ENCODE measurements around the gene MB21D2. TPM values are rescaled to one million over a fixed set of nuclear protein-coding genes. Genes with fewer than 3 reads are reported as not detected.

Gene MB21D2
- total RNA-seq, 1 experiment from 2014 or later: 22.5 TPM

- Histone ChIP-seq H3K27me3 (replicated peaks) (no peaks in the 10 kb centered on the region), H3K36me3 (no peaks in the 10 kb centered on the region), H3K9me3 (replicated peaks) (no peaks in the 10 kb centered on the region), H3K4me1 (replicated peaks) (peaks cover 7% of the 10 kb centered on the region), H3K27ac (no peak overlapping the region), H3K4me3 (no peak overlapping the region)
- DNase-seq (ENCODE audit: low read depth in 1 of 2, low spot score in 2 of 2): no peak
Measured at GRCh38 chr3:192841428-192841827, 76.2 kb downstream of the MB21D2 start.

- H3K27me3 ChIP-seq (replicated peaks): no peaks in the 10 kb centered on the region
- H3K9me3 ChIP-seq (replicated peaks): no peaks in the 10 kb centered on the region
- H3K4me1 ChIP-seq (replicated peaks): peaks cover 4% of the 10 kb centered on the region; the same call in 1 of the 2 replicates
- H3K36me3 ChIP-seq: no peaks in the 10 kb centered on the region
- DNase-seq (ENCODE audit: low read depth in 1 of 2, low spot score in 2 of 2): no peak
- H3K27ac ChIP-seq: no peak overlapping the region
- no peak overlapping the region for H3K4me3 ChIP-seq
Measured at GRCh38 chr3:192840143-192840836, 77.4 kb downstream of the MB21D2 start.

DNA sequence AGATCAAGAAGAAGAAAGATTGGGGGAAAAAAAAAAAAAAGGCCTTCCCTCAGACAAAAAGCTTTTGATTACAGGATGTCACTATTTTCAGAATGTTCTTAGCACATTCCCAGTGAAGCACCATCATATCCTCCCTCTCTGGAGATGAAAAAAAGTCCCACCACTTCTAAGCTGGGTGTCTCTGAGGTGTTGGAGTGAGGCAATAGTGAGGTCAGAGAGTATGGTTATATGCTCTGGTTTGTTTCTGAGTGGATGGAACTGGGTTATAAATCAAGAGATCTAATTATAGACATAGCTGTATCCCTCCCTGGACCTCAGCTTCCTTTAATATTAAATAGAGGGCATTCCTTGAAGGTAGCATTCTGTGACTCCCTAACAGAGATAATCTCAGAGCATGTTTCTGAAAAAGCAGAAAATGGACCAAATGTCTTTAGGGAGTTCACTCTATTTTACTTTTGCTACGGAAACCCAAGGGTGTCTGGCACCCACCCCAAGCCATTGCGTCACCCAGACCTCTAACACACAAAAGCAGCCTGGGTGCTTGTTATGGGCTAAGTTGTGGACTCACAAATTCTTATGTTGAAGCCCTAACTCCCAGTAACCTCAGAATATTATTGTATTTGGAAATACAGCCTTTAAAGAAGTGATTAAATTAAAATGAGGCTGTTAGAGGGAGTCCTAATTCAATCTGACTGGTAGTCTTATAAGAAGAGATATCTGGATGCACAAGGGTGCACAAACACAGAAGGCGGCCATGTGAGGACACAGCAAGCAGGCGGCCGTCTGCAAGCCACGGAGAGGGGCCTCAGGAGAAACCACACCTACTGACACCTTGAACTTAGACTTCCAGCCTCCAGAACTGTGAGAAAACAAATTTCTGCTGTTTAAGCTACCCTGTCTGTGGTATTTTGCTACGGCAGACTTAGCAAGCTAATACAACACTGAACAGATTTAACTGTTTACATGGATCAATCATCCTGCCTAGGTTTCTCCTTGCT lies 81.5 kb downstream of the MB21D2 start:
- Histone ChIP-seq H3K36me3 (no peaks in the 10 kb centered on the region), H3K9me3 (replicated peaks) (no peaks in the 10 kb centered on the region), H3K4me1 (replicated peaks) (peaks cover 34% of the 10 kb centered on the region), H3K27ac (no peak overlapping the region), H3K4me3 (no peak overlapping the region), H3K27me3 (replicated peaks) (no peaks in the 10 kb centered on the region)
- no peak for DNase-seq (ENCODE audit: low read depth in 1 of 2, low spot score in 2 of 2)

DNA sequence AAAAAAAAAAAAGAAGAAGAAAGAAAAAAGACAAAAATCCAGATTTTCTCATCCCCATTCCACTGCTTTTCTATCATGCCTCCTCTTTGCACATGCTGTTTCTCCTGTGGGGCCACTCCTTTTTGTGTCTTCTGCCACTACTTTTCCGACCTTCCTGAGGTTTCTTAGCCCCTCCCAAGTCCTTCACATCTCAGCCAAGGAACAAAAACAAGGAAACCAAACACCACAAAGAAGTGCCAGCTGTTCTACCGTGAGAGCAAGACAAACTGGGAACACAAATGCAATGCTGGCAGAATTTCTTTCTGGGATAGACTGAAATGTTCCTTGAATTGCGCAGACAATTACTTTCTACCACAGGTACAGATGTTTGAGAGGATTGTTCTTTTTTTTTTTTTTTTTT lies 83.2 kb downstream of the MB21D2 start:
- no peak overlapping the region for H3K27ac ChIP-seq
- DNase-seq (ENCODE audit: low read depth in 1 of 2, low spot score in 2 of 2): no peak

DNA sequence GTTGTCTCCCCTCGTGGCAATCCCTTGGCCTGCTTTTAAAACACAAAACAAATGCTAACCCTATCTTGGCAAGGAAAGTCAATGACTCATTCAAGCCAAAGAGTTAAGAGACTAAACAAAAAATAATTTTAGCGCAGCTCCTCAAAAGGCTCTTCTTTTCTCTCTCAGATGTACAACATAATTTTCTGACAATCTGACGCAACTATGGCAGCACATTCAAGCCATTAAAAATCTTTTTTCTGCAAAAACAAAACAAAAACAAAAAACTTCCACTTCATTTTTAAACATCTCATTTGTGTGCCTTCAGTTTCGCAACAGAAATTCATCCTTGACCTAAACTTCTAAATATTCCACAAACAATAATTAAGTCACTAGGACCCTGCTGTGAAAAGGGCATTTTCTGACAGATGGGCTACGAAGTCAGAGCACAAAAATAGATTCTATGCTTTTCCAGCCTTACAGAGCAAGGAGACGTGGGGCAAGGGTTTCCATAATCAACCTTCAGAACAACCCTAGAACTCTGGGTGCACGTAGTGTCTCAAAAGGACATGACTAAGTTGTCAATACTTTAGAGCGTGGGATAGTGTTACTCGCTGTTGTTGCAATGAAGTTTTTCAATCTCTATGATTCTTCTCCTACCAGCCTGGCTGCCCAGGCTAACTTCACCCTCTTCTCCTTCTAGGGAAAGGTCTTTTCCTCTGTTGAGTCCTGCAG lies 84.3 kb downstream of the MB21D2 start:
- Histone ChIP-seq H3K36me3 (no peaks in the 10 kb centered on the region), H3K4me1 (replicated peaks) (peaks cover 45% of the 10 kb centered on the region), H3K4me3 (0 out of 2 replicates have a peak overlapping the region, but pooled peaks have one; percentile 2), H3K9me3 (replicated peaks) (no peaks in the 10 kb centered on the region), H3K27ac (peak overlapping the region; percentile 40), H3K27me3 (replicated peaks) (no peaks in the 10 kb centered on the region)
- peak in 1 of 2 experiments; percentile 67 for DNase-seq (ENCODE audit: low read depth in 1 of 2, low spot score in 2 of 2)

More for the DNA sequence above, 83.2 kb downstream of the MB21D2 start:
- no peak overlapping the region for H3K4me3 ChIP-seq
- no peaks in the 10 kb centered on the region for H3K9me3 ChIP-seq (replicated peaks)
- H3K27me3 ChIP-seq (replicated peaks): no peaks in the 10 kb centered on the region
- H3K4me1 ChIP-seq (replicated peaks): peaks cover 45% of the 10 kb centered on the region
- H3K36me3 ChIP-seq: no peaks in the 10 kb centered on the region

DNA sequence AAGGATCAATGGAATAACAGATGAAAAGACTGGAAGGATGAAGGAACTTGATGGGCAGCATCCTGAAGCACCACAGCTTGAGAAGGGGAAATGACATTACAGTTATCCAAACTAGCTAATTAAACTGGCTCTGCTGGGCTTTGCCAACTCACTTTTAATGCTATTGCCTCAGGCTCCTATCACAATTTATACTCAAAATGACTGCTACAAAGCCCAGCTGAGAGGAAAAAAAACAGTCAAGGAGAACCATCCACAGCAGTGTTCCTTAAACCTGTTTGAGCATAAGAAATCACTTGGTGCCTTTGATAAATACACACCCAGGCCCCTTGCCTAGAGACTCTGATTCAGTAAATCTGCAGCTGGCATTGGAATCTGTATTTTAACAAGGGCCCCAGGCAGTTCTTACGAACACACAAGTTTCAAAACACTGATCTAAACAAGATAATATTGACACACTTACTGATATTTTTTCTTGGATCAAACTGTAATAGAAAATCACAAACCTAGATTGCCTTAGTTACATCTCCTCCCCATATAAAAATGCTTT lies 85.8 kb downstream of the MB21D2 start:
- Histone ChIP-seq H3K9me3 (replicated peaks) (no peaks in the 10 kb centered on the region), H3K27ac (peak overlapping the region; percentile 41)
- DNase-seq (ENCODE audit: low read depth in 1 of 2, low spot score in 2 of 2): no peak

DNA sequence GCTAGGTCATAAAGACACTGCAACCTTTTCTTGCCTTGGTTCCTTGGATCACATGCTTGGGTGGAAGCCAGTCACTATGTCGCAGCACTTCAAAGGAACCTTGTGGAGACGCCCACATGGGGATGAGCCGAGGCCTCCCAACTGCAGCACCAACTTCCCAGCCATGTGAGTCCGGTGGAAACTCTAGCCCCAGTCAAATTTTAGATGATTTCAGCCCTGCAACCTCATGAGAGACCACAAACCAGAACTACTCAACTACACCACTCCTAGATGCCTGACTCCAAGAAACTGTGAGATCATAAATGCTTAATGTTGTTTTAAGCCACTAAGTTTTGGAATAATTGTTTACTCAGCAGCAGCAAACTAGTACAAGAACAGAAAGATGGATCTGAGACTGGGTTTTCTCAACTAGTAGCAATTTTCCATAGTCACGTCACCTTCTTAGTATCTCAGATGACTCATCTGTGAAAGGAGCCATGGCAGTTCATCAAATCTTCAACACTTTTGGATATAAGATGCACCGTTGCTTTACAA lies 86.5 kb downstream of the MB21D2 start:
- no peaks in the 10 kb centered on the region for H3K9me3 ChIP-seq (replicated peaks)
- peak overlapping the region; percentile 41 for H3K27ac ChIP-seq
- H3K4me3 ChIP-seq: no peak overlapping the region
- H3K27me3 ChIP-seq (replicated peaks): no peaks in the 10 kb centered on the region
- no peaks in the 10 kb centered on the region for H3K36me3 ChIP-seq
- peak; percentile 60 to 71 for DNase-seq (ENCODE audit: low read depth in 1 of 2, low spot score in 2 of 2)
- H3K4me1 ChIP-seq (replicated peaks): peaks cover 41% of the 10 kb centered on the region

More for the DNA sequence above, 85.8 kb downstream of the MB21D2 start:
- Histone ChIP-seq H3K4me1 (replicated peaks) (peaks cover 41% of the 10 kb centered on the region), H3K27me3 (replicated peaks) (no peaks in the 10 kb centered on the region), H3K36me3 (no peaks in the 10 kb centered on the region), H3K4me3 (no peak overlapping the region)

DNA sequence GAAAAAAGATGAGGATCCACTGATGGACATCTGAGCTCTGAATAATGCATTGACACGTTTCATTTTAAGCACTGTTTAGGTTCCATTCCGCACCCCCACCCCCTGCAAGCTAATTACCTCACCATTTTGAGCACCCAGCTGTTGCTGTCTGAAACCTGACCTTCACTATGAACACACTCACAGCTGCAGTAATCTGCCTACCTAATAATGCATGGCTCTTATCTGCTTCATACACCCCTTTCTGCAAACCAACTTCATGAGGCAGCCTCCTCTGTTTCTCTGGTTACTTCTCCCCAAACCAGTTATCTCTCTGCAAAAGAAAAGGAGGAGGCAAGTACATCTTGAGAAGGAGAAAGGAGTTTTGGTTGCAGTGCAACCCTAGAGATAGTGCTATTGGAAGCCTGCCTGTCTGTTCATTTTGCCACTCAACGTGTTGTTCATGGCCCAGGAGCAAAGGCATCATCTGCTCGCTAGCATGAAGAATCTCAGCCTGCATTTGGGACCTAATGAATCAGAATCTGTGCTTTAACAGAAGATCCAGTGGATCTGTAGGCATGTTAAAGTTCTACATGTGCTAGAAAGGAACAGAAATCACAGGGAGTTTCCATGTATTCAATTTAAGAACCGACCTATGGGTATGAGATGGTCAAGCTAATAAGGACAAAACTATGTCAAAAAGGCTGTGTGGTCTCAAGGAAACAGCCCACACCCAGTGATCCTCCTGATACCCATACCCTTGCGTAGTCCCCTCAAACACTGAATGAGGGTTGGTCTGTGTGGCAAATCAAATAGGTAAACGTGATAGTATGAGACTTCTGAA lies 87.2 kb downstream of the MB21D2 start:
- Histone ChIP-seq H3K9me3 (replicated peaks) (no peaks in the 10 kb centered on the region), H3K36me3 (no peaks in the 10 kb centered on the region), H3K4me3 (no peak overlapping the region), H3K27me3 (replicated peaks) (no peaks in the 10 kb centered on the region), H3K4me1 (replicated peaks) (peaks cover 45% of the 10 kb centered on the region), H3K27ac (peak overlapping the region; percentile 41)
- DNase-seq (ENCODE audit: low read depth in 1 of 2, low spot score in 2 of 2): no peak

GRCh38 chr3:192827863-192828594 lies 89.6 kb downstream of the MB21D2 start:
- Histone ChIP-seq H3K27ac (no peak overlapping the region), H3K27me3 (replicated peaks) (no peaks in the 10 kb centered on the region), H3K4me3 (no peak overlapping the region), H3K4me1 (replicated peaks) (peaks cover 42% of the 10 kb centered on the region), H3K9me3 (replicated peaks) (no peaks in the 10 kb centered on the region), H3K36me3 (no peaks in the 10 kb centered on the region)
- DNase-seq (ENCODE audit: low read depth in 1 of 2, low spot score in 2 of 2): no peak

DNA sequence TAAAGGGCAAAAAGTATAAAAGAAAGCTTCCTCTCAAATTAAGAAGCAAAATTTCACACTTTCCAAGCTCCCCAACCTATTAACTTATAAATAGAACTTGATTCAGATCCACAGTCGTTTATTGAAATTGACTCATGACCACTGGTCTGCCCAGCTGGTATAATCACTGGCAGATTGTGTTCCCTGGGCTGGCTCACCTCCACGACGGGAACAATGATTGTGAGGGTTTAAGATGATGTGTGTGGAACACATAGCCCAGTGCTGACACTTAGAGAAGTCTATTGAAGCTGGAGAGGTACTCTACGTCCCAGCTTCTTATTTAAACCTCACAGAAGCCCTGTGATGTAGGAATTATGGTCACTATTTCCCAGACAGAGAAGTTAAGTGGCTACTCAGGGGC lies 90.4 kb downstream of the MB21D2 start:
- Histone ChIP-seq H3K4me1 (replicated peaks) (peaks cover 33% of the 10 kb centered on the region), H3K27ac (no peak overlapping the region), H3K4me3 (no peak overlapping the region), H3K27me3 (replicated peaks) (no peaks in the 10 kb centered on the region), H3K9me3 (replicated peaks) (no peaks in the 10 kb centered on the region), H3K36me3 (no peaks in the 10 kb centered on the region)
- DNase-seq (ENCODE audit: low read depth in 1 of 2, low spot score in 2 of 2): no peak

- H3K27ac ChIP-seq: no peak overlapping the region
- no peak overlapping the region for H3K4me3 ChIP-seq
- no peaks in the 10 kb centered on the region for H3K27me3 ChIP-seq (replicated peaks)
- no peak for DNase-seq (ENCODE audit: low read depth in 1 of 2, low spot score in 2 of 2)
- no peaks in the 10 kb centered on the region for H3K9me3 ChIP-seq (replicated peaks)
- H3K36me3 ChIP-seq: no peaks in the 10 kb centered on the region
- peaks cover 25% of the 10 kb centered on the region for H3K4me1 ChIP-seq (replicated peaks)
Measured at GRCh38 chr3:192826214-192827006, 91.2 kb downstream of the MB21D2 start.
